Lower leg skin (tissue), 3 donors: Measurements from ENCODE around the gene HLA-DRA.

Source experiments
- POLR2A ChIP-seq, 2 donors: fragments of 450-650 bp; IDR thresholded peaks; one replicate each; pipeline ENCODE4 v1.6.1; 2016 to 2017; ENCODE audit warnings: antibody characterized with exemption in 2 of 2, mild to moderate bottlenecking in 1 of 2, moderate library complexity in 1 of 2
- TF ChIP-seq, protein P1 (sequence below), 3 donors: fragments of 450-650 bp; IDR thresholded peaks; one replicate each; pipeline ENCODE4 v1.5.1; 2016; ENCODE audit warnings: antibody characterized with exemption in 3 of 3, mild to moderate bottlenecking in 3 of 3, moderate library complexity in 2 of 3

DNA sequence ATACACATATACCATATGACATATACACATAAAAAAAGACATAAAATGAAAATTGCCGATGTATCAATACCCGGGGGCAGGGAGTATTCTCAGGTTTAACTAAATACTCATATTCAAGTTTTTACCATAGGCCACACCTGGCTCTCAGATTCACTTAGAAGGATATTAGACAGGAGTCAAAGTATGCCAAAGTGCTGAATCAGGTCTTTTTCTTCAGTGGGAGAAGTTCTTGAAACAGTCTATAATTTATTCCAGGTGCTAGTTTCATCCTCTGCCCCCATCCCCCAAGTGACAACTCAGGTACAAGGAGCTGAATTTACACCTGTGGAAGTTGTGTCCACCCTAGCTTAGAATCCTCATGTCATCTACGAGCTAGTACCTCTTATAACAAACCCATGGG lies 8.5 kb upstream of the HLA-DRA start:
- TF ChIP-seq, protein P1, sequence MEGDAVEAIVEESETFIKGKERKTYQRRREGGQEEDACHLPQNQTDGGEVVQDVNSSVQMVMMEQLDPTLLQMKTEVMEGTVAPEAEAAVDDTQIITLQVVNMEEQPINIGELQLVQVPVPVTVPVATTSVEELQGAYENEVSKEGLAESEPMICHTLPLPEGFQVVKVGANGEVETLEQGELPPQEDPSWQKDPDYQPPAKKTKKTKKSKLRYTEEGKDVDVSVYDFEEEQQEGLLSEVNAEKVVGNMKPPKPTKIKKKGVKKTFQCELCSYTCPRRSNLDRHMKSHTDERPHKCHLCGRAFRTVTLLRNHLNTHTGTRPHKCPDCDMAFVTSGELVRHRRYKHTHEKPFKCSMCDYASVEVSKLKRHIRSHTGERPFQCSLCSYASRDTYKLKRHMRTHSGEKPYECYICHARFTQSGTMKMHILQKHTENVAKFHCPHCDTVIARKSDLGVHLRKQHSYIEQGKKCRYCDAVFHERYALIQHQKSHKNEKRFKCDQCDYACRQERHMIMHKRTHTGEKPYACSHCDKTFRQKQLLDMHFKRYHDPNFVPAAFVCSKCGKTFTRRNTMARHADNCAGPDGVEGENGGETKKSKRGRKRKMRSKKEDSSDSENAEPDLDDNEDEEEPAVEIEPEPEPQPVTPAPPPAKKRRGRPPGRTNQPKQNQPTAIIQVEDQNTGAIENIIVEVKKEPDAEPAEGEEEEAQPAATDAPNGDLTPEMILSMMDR (IDR thresholded peaks at IDR 0.05): no peak
- no peak for TF ChIP-seq POLR2A (IDR thresholded peaks at IDR 0.05)
